ENCODE measurements around the gene ITIH3. TPM values are rescaled to one million over a fixed set of nuclear protein-coding genes. Genes with fewer than 3 reads are reported as not detected.

ITIH3 gene
- total and polyA plus RNA-seq, 2 of the 4 experiments (the other 2 are of a cell fraction): 0.72 to 0.94 TPM

DNA sequence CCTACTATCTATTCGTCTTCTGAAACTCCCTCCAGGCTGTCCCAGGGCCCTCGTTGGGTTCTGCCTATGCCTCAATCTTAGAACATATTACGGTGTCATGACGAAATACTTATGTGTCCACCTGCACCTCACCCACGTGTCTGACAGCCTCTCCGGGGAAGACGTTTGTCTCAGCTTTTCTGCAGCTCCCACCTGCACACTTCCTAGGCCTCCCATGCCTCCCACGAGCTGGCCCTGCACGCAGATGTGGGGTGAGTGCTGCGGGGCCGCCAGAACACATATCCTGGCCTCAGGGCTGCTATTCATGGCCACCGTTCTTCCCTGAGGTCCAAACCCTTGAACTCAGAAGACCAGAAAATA lies 47.4 kb downstream of the ITIH3 start:
- Histone ChIP-seq H2AFZ (replicated peaks; ENCODE audit: low read length, poor library complexity) (no peak overlapping the region), H3K4me3 (ENCODE audit: insufficient read depth, low read depth, low read length) (no peak overlapping the region), H4K20me1 (ENCODE audit: insufficient read depth, low read length) (no peaks in the 10 kb centered on the region; the same call in 1 of the 2 replicates), H3K79me1 (ENCODE audit: low read depth in 1 of 2, low read length in 2 of 2) (no peaks in the 10 kb centered on the region; a peak in 1 of 4 replicates), H2BK20ac (ENCODE audit: low read depth, low read length) (no peak overlapping the region), H2AK9ac (replicated peaks; ENCODE audit: low read depth, low read length, poor library complexity) (no peak overlapping the region), H3K4me1 (ENCODE audit: control insufficient read depth, insufficient read depth, low read length) (peaks cover 4% of the 10 kb centered on the region; the same call in 1 of the 2 replicates), H3K9me3 (ENCODE audit: control insufficient read depth, insufficient read depth, low read length) (no peaks in the 10 kb centered on the region), H3K18ac (ENCODE audit: low read depth, low read length) (no peak overlapping the region), H3K23ac (ENCODE audit: low read depth, low read length) (no peak overlapping the region), H2BK15ac (ENCODE audit: low read depth, low read length) (no peak overlapping the region), H3K27me3 (ENCODE audit: control insufficient read depth, insufficient read depth, low read length) (no peaks in the 10 kb centered on the region), H4K5ac (ENCODE audit: low read depth, low read length) (no peak overlapping the region), H3K9me1 (ENCODE audit: insufficient read depth, low read length) (peaks cover 9% of the 10 kb centered on the region; the same call in 1 of the 2 replicates), H4K91ac (ENCODE audit: insufficient read depth, low read depth, low read length) (no peak overlapping the region), H2AK5ac (ENCODE audit: low read depth, low read length) (no peak overlapping the region), H2BK5ac (ENCODE audit: low read depth, low read length, poor library complexity, severe bottlenecking) (no peak overlapping the region), H3K14ac (replicated peaks; ENCODE audit: low read depth, low read length) (no peak overlapping the region), H4K8ac (ENCODE audit: low read depth in 2 of 2, low read length in 2 of 2) (no peak overlapping the region), H3K4ac (ENCODE audit: low read depth, low read length) (no peak overlapping the region), H2BK120ac (ENCODE audit: low read depth, low read length) (no peak overlapping the region), H3K4me2 (ENCODE audit: low read depth, low read length) (no peak overlapping the region), H3K56ac (ENCODE audit: extremely low read depth, insufficient read depth, low read length) (no peak overlapping the region), H3K27ac (ENCODE audit: insufficient read depth, low read length) (no peak overlapping the region), H3K36me3 (ENCODE audit: control insufficient read depth, insufficient read depth, low read length) (peaks cover 14% of the 10 kb centered on the region; the same call in 1 of the 2 replicates), H3K9ac (ENCODE audit: low read depth, low read length) (no peak overlapping the region)
- no peak for ATAC-seq (ENCODE audit: low read depth)
- DNase-seq: no peak
- no CpG with 5 or more reads among the region's 12 CpGs for WGBS, 2 experiments (ENCODE audit: extremely low coverage in 2 of 2, insufficient read length in 1 of 2)
- in situ Hi-C loops (cut with MboI; ENCODE audit: low sequenced_read_pairs): no loop called here
- dilution Hi-C loops (cut with HindIII; ENCODE audit: low sequenced_read_pairs, unreplicated experiment): no loop called here
- BruUV-seq (replicated peaks): no TSS peak
- CTCF ChIA-PET: interaction anchor here (1.0 kb wide), 1 partner anchor 21 kb away, joined by 3 read pairs; no protein-coding TSS in a partner anchor
- no peak for TF ChIP-seq ELK1 (IDR thresholded peaks at IDR 0.05; ENCODE audit: borderline replicate concordance, low read depth, low read length)
- TF ChIP-seq MAFK (IDR thresholded peaks at IDR 0.05; ENCODE audit: low read depth, low read length): no peak
- no peak for TF ChIP-seq RAD21 (IDR thresholded peaks at IDR 0.05; ENCODE audit: low read length)
- TF ChIP-seq CHD1 (IDR thresholded peaks at IDR 0.05; ENCODE audit: low read depth, low read length): no peak
- TF ChIP-seq RFX5 (IDR thresholded peaks at IDR 0.05; ENCODE audit: low read depth, low read length): no peak
- no peak for TF ChIP-seq BHLHE40 (IDR thresholded peaks at IDR 0.05; ENCODE audit: low read depth, low read length)
- no peak for TF ChIP-seq NFE2L2 (IDR thresholded peaks at IDR 0.05; ENCODE audit: low read depth, low read length)
- TF ChIP-seq CTCF (conservative IDR thresholded peaks at IDR 0.05; ENCODE audit: low read depth, low read length): no peak
- no peak for TF ChIP-seq SMC3 (IDR thresholded peaks at IDR 0.05; ENCODE audit: low read depth, low read length)
- no peak for TF ChIP-seq MXI1 (IDR thresholded peaks at IDR 0.05; ENCODE audit: borderline replicate concordance, low read depth, low read length)
- TF ChIP-seq USF2 (IDR thresholded peaks at IDR 0.05; ENCODE audit: low read depth, low read length): no peak
- TF ChIP-seq POLR2A (IDR thresholded peaks at IDR 0.05; ENCODE audit: low read depth, low read length): no peak
- no peak for TF ChIP-seq FOS (IDR thresholded peaks at IDR 0.05; ENCODE audit: low read depth, low read length)
- no peak for TF ChIP-seq CEBPB (IDR thresholded peaks at IDR 0.05; ENCODE audit: low read depth, low read length)
- TF ChIP-seq MAZ (IDR thresholded peaks at IDR 0.05; ENCODE audit: borderline replicate concordance, low read depth, low read length): no peak
- TF ChIP-seq RCOR1 (IDR thresholded peaks at IDR 0.05; ENCODE audit: insufficient replicate concordance, low read length): no peak
- intact Hi-C loops (cut with micrococcal nuclease): no loop called here
- POLR2A ChIA-PET (ENCODE audit: unreplicated experiment): no interaction called here

Measured in IMR-90 (cell line).